Esophagus squamous epithelium (tissue), 5 donors: Measurements from ENCODE around the gene CAMTA1. TPM values are rescaled to one million over a fixed set of nuclear protein-coding genes. Genes with fewer than 3 reads are reported as not detected.

Experiments
- DNase-seq: peaks from one replicate; lab custom pipeline; 2025; lab: John Stamatoyannopoulos, UW
- H3K27ac ChIP-seq, 4 donors: fragments of 200-600 bp; sonication (generic); one replicate each; pipeline ENCODE4 v1.5.1; 2016 to 2019; ENCODE audit warnings: mild to moderate bottlenecking in 1 of 4
- H3K27me3 ChIP-seq, 4 donors: fragments of 200-600 bp; sonication (generic); 1 replicate in 3 of 4; 2 replicates in 1 of 4; pipeline versions ENCODE4 v1.5.1 to v1.6.0; 2017 to 2021; ENCODE audit warnings: antibody characterized with exemption in 1 of 4
- H3K36me3 ChIP-seq, 3 donors: fragments of 200-600 bp; sonication (generic); one replicate each; pipeline ENCODE4 v1.5.1; 2016 to 2019
- H3K4me1 ChIP-seq, 3 donors: fragments of 200-600 bp; sonication (generic); one replicate each; pipeline ENCODE4 v1.5.1; 2017 to 2019
- H3K4me3 ChIP-seq, 4 donors: fragments of 200-600 bp; sonication (generic); 1 replicate in 3 of 4; 2 replicates in 1 of 4; pipeline ENCODE4 v1.5.1; 2016 to 2019; ENCODE audit warnings: mild to moderate bottlenecking in 2 of 4, moderate library complexity in 1 of 4
- H3K9me3 ChIP-seq, 3 donors: fragments of 200-600 bp; sonication (generic); one replicate each; pipeline ENCODE4 v1.5.1; 2016 to 2019
- CTCF ChIP-seq, 6 experiments: fragments of 450-650 bp in 4 of 6; fragments of 200-600 bp in 2 of 6; sonication (generic) in 2 of 6; IDR thresholded peaks; one replicate each; pipeline ENCODE4 v1.5.1; 2016 to 2019; ENCODE audit warnings: antibody characterized with exemption in 6 of 6, mild to moderate bottlenecking in 4 of 6, moderate library complexity in 4 of 6
- POLR2A ChIP-seq, 4 donors: fragments of 450-650 bp; IDR thresholded peaks; one replicate each; pipeline ENCODE4 v1.6.1; 2017; ENCODE audit warnings: antibody characterized with exemption in 4 of 4, mild to moderate bottlenecking in 4 of 4, moderate library complexity in 3 of 4
- WGBS, 2 donors: methylation state at CpG; one replicate each; pipeline ENCODE4 v1.1.5; 2018; 5-methylcytosine and 5-hydroxymethylcytosine counted together
- intact Hi-C: fragments of 100-400 bp; cut with DNase I; formaldehyde crosslinking; loops from one replicate; pipeline ENCODE4 v1.15.0; 2022
- total RNA-seq, 4 donors: library from RNA; depleted of rRNA; stranded (reverse); fragments of >200 nt; gene quantifications; one replicate each; pipeline ENCODE4 v1.1.0, GENCODE V29; 2016
- donor health status: DM: yes; HTN: yes; CAD: no.

Gene CAMTA1
- total RNA-seq, 4 donors from 2014 or later = 31.3 to 77.4 (median 45.9) TPM

GRCh38 chr1:7104339-7104738 is 319.1 kb downstream of the CAMTA1 start:
- Histone ChIP-seq H3K36me3 (no peaks in the 10 kb centered on the region), H3K4me3 (no peak overlapping the region), H3K9me3 (no peaks in the 10 kb centered on the region), H3K27me3 (peaks cover 0 to 47% (median 0%) of the 10 kb centered on the region in 4 donors), H3K27ac (no peak overlapping the region), H3K4me1 (no peaks in the 10 kb centered on the region)
- 56% methylated on average over 2 of the region's 2 CpGs; no CpG with 5 or more reads in 1 of the 2 donors for WGBS, 2 donors
- intact Hi-C loops = no loop called here
- TF ChIP-seq POLR2A (IDR thresholded peaks at IDR 0.05) = no peak
- no peak for TF ChIP-seq CTCF (IDR thresholded peaks at IDR 0.05)
- DNase-seq = no peak

GRCh38 chr1:7105269-7105668 is 320.0 kb downstream of the CAMTA1 start:
- H3K27me3 ChIP-seq = peaks cover 0 to 49% (median 0%) of the 10 kb centered on the region in 4 donors
- no peaks in the 10 kb centered on the region for H3K9me3 ChIP-seq
- no peaks in the 10 kb centered on the region for H3K36me3 ChIP-seq
- H3K4me3 ChIP-seq = no peak overlapping the region
- no peaks in the 10 kb centered on the region for H3K4me1 ChIP-seq
- intact Hi-C loops = no loop called here
- TF ChIP-seq CTCF (IDR thresholded peaks at IDR 0.05) (no peak), POLR2A (IDR thresholded peaks at IDR 0.05) (no peak)
- H3K27ac ChIP-seq = no peak overlapping the region
- no peak for DNase-seq
- WGBS, 2 donors = 71 to 72% methylated on average over 7 of the region's 7 CpGs

- H3K36me3 ChIP-seq = no peaks in the 10 kb centered on the region
- H3K27me3 ChIP-seq = peaks cover 0 to 49% (median 0%) of the 10 kb centered on the region in 4 donors
- WGBS, 2 donors = 72 to 78% methylated on average over 15 of the region's 15 CpGs
- H3K9me3 ChIP-seq = no peaks in the 10 kb centered on the region
- no peak for DNase-seq
- no peak overlapping the region for H3K27ac ChIP-seq
- no peaks in the 10 kb centered on the region for H3K4me1 ChIP-seq
- intact Hi-C loops = no loop called here
- no peak overlapping the region for H3K4me3 ChIP-seq
- TF ChIP-seq POLR2A (IDR thresholded peaks at IDR 0.05) = no peak
- TF ChIP-seq CTCF (IDR thresholded peaks at IDR 0.05) = no peak
These were observed 321.3 kb downstream of the CAMTA1 start for GRCh38 chr1:7106442-7107108.

- no peaks in the 10 kb centered on the region for H3K9me3 ChIP-seq
- no peaks in the 10 kb centered on the region for H3K4me1 ChIP-seq
- TF ChIP-seq POLR2A (IDR thresholded peaks at IDR 0.05) = no peak
- TF ChIP-seq CTCF (IDR thresholded peaks at IDR 0.05) = no peak
- H3K4me3 ChIP-seq = no peak overlapping the region
- H3K36me3 ChIP-seq = no peaks in the 10 kb centered on the region
- peaks cover 0 to 47% (median 0%) of the 10 kb centered on the region in 4 donors for H3K27me3 ChIP-seq
- intact Hi-C loops = no loop called here
- no peak for DNase-seq
- H3K27ac ChIP-seq = no peak overlapping the region
- 49 to 66% methylated on average over 15 to 17 of the region's 17 CpGs for whole genome bisulfite sequencing, 2 donors
These were observed 322.0 kb downstream of the CAMTA1 start for GRCh38 chr1:7107109-7107830.

- no peaks in the 10 kb centered on the region for H3K36me3 ChIP-seq
- TF ChIP-seq CTCF (IDR thresholded peaks at IDR 0.05) (no peak), POLR2A (IDR thresholded peaks at IDR 0.05) (no peak)
- H3K9me3 ChIP-seq = no peaks in the 10 kb centered on the region
- peaks cover 0 to 45% (median 0%) of the 10 kb centered on the region in 4 donors for H3K27me3 ChIP-seq
- intact Hi-C loops = no loop called here
- 75 to 82% methylated on average over 8 of the region's 8 CpGs for WGBS, 2 donors
- no peak overlapping the region for H3K4me3 ChIP-seq
- no peaks in the 10 kb centered on the region for H3K4me1 ChIP-seq
- DNase-seq = no peak
- H3K27ac ChIP-seq = no peak overlapping the region
These were observed 323.0 kb downstream of the CAMTA1 start for GRCh38 chr1:7108251-7108650.
